GM10248 (cell line): ENCODE data around the gene LRRC8A.

Experiments
- CTCF ChIA-PET: fragments of 300-600 bp; sonication (Branson Sonifier 250); formaldehyde crosslinking; extraction: SDS; loops from one replicate; lab custom pipeline; 2021; ENCODE audit warnings: antibody characterized with exemption; lab: Yijun Ruan, JAX
- POLR2A ChIA-PET: fragments of 350-650 bp; sonication (Branson Sonifier 250); formaldehyde crosslinking; extraction: SDS; loops from one replicate; lab custom pipeline; 2020; ENCODE audit warnings: antibody characterized with exemption; lab: Yijun Ruan, JAX
- DNase-seq: peaks from one replicate; pipeline ENCODE4 v3.0.0; 2012; ENCODE audit errors: extremely low spot score
- TF ChIP-seq, protein P1 (sequence below): IDR thresholded peaks from 2 replicates; pipeline ENCODE4 v1.5.1; 2012; ENCODE audit warnings: mild to moderate bottlenecking, low read depth; ENCODE audit errors: extremely low read depth, missing control alignments, control extremely low read depth

LRRC8A gene

DNA sequence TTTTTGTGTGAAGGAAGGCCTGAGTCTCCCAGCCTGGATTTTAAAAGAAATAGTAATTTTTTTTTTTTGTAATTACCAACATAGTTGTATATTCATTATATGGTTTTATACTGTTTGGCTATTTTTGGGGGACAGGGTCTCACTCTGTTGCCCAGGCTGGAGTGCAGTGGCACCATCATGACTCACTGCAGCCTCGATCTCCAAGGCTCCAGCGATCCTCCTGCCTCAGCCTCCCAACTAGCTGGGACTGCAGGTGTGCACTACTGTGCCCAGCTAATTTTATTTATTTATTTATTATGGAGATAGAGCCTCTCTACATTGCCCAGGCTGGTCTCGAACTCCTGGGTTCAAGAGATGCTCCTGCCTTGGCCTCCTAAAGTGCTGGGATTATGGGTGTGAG, 5.1 kb downstream of the LRRC8A start:
- TF ChIP-seq, protein P1, sequence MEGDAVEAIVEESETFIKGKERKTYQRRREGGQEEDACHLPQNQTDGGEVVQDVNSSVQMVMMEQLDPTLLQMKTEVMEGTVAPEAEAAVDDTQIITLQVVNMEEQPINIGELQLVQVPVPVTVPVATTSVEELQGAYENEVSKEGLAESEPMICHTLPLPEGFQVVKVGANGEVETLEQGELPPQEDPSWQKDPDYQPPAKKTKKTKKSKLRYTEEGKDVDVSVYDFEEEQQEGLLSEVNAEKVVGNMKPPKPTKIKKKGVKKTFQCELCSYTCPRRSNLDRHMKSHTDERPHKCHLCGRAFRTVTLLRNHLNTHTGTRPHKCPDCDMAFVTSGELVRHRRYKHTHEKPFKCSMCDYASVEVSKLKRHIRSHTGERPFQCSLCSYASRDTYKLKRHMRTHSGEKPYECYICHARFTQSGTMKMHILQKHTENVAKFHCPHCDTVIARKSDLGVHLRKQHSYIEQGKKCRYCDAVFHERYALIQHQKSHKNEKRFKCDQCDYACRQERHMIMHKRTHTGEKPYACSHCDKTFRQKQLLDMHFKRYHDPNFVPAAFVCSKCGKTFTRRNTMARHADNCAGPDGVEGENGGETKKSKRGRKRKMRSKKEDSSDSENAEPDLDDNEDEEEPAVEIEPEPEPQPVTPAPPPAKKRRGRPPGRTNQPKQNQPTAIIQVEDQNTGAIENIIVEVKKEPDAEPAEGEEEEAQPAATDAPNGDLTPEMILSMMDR, result no peak
- ChIA-PET CTCF (interaction anchor here (2.7 kb wide), 1 partner anchor 25 kb away, joined by 10 read pairs; no protein-coding TSS in a partner anchor), POLR2A (no interaction called here)
- no peak for DNase-seq

DNA sequence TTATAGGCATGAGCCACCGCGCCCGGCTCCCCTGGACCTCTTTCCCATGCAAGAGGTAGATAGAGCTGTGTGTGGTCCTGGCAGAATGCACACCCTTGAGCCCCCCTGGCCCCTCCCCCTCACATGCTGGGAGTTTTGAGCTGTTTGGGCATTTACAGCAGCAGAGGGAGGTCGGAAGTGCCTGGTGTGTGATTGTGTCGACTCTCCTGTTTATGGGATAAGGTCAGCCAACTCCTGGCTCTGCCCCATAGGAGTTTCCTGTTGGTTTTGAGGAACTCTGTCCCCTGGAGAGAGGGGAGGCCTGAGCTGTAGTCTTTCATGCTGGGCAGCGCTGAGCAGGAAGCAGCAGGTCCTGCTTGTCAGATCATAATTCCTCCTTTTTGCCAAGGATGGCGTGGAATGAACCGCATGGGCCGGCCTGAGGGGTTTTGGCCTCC, 6.0 kb downstream of the LRRC8A start:
- no peak for DNase-seq
- POLR2A ChIA-PET, result no interaction called here
- CTCF ChIA-PET, result interaction anchor here (0.9 to 2.7 kb wide), 2 partner anchors 13 to 26 kb away, joined by 3 to 10 read pairs; no protein-coding TSS in a partner anchor
- TF ChIP-seq, protein P1, result no peak

GRCh38 chr9:128891321-128892220, 9.6 kb downstream of the LRRC8A start:
- ChIA-PET POLR2A (no interaction called here), CTCF (interaction anchor here (1.7 kb wide), 1 partner anchor 9 kb away, joined by 5 read pairs; no protein-coding TSS in a partner anchor)
- TF ChIP-seq, protein P1, result no peak
- DNase-seq, result no peak

- no peak for DNase-seq
- ChIA-PET CTCF (interaction anchor here (1.7 kb wide), 1 partner anchor 36 kb away, joined by 5 read pairs; no protein-coding TSS in a partner anchor), POLR2A (no interaction called here)
- TF ChIP-seq, protein P1, result no peak
Measured at GRCh38 chr9:128892221-128892921, 10.4 kb downstream of the LRRC8A start.

- CTCF ChIA-PET, result interaction anchor here (0.8 to 1.7 kb wide), 2 partner anchors 22 to 35 kb away, joined by 3 to 5 read pairs; no protein-coding TSS in a partner anchor
- DNase-seq, result no peak
- POLR2A ChIA-PET, result no interaction called here
- TF ChIP-seq, protein P1, result no peak
Measured at GRCh38 chr9:128893354-128893753, 11.4 kb downstream of the LRRC8A start.

DNA sequence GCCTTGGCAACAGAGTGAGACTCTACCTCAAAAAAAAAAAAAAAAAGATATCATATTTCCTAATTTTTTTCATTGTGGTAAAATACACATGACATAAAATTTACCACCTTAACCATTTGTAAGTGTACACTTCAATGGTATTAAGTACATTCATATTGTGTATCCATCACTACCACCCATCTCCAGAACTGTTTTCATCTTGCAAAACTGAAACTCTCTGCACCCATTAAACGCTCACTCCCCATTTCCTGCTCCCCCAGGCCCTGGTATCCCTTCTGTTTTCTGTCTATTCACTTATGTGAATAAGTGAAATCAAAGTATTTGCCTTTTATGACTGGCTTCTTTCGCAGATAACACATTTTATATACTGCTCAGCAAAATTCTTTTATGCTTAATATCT, 12.8 kb downstream of the LRRC8A start:
- TF ChIP-seq, protein P1, result no peak
- DNase-seq, result no peak
- ChIA-PET POLR2A (no interaction called here), CTCF (interaction anchor here (1.5 kb wide), 1 partner anchor 34 kb away, joined by 7 read pairs; no protein-coding TSS in a partner anchor)
